GM21526 (cell line): ENCODE measurements around the gene TUBGCP2.

Experiments
- ATAC-seq: cut with Tn5 transposase; IDR thresholded peaks from one replicate; pipeline ENCODE4 v1.9.1; 2021; ENCODE audit warnings: moderate library complexity; ENCODE audit not compliant: unreplicated experiment, low FRiP score

TUBGCP2 gene

GRCh38 chr10:133306941-133307379 lies 1.7 kb downstream of the TUBGCP2 start:
- ATAC-seq, result no peak

GRCh38 chr10:133306097-133306476 lies 2.6 kb downstream of the TUBGCP2 start:
- ATAC-seq, result no peak

GRCh38 chr10:133303206-133303605 lies 5.5 kb downstream of the TUBGCP2 start:
- no peak for ATAC-seq

GRCh38 chr10:133302230-133302629 lies 6.4 kb downstream of the TUBGCP2 start:
- no peak for ATAC-seq

- no peak for ATAC-seq
Measured at GRCh38 chr10:133299738-133300137, 8.9 kb downstream of the TUBGCP2 start.

GRCh38 chr10:133299224-133299623 lies 9.4 kb downstream of the TUBGCP2 start:
- no peak for ATAC-seq

- no peak for ATAC-seq
Measured at GRCh38 chr10:133298466-133298865, 10.2 kb downstream of the TUBGCP2 start.

GRCh38 chr10:133297504-133297903 lies 11.2 kb downstream of the TUBGCP2 start:
- ATAC-seq, result no peak

GRCh38 chr10:133295426-133296320 lies 13.0 kb downstream of the TUBGCP2 start:
- ATAC-seq, result no peak

GRCh38 chr10:133294189-133294588 lies 14.5 kb downstream of the TUBGCP2 start:
- no peak for ATAC-seq

GRCh38 chr10:133293810-133294119 lies 14.9 kb downstream of the TUBGCP2 start:
- ATAC-seq, result no peak

GRCh38 chr10:133292919-133293809 lies 15.5 kb downstream of the TUBGCP2 start:
- no peak for ATAC-seq

GRCh38 chr10:133289761-133290160 lies 18.9 kb downstream of the TUBGCP2 start:
- no peak for ATAC-seq

- no peak for ATAC-seq
Measured at GRCh38 chr10:133287832-133288500, 20.7 kb downstream of the TUBGCP2 start.

GRCh38 chr10:133286366-133286765 lies 22.3 kb downstream of the TUBGCP2 start:
- no peak for ATAC-seq

- no peak for ATAC-seq
Measured at GRCh38 chr10:133285217-133285616, 23.5 kb downstream of the TUBGCP2 start.

- no peak for ATAC-seq
Measured at GRCh38 chr10:133283931-133284330, 24.7 kb downstream of the TUBGCP2 start.

- ATAC-seq, result no peak
Measured at GRCh38 chr10:133282846-133283390, 25.8 kb downstream of the TUBGCP2 start.

- no peak for ATAC-seq
Measured at GRCh38 chr10:133281628-133282372, 26.9 kb downstream of the TUBGCP2 start.

- ATAC-seq, result no peak
Measured at GRCh38 chr10:133281084-133281483, 27.6 kb downstream of the TUBGCP2 start.
